Esophagus squamous epithelium (tissue), 4 donors: ENCODE data around the gene CINP.

Experiments
- POLR2A ChIP-seq, 4 donors: fragments of 450-650 bp; IDR thresholded peaks; one replicate each; pipeline ENCODE4 v1.6.1; 2017; ENCODE audit warnings: antibody characterized with exemption in 4 of 4, mild to moderate bottlenecking in 4 of 4, moderate library complexity in 3 of 4
- TF ChIP-seq, protein P1 (sequence below), 6 experiments: fragments of 450-650 bp in 4 of 6; fragments of 200-600 bp in 2 of 6; sonication (generic) in 2 of 6; IDR thresholded peaks; one replicate each; pipeline ENCODE4 v1.5.1; 2016 to 2019; ENCODE audit warnings: antibody characterized with exemption in 6 of 6, mild to moderate bottlenecking in 4 of 6, moderate library complexity in 4 of 6

DNA sequence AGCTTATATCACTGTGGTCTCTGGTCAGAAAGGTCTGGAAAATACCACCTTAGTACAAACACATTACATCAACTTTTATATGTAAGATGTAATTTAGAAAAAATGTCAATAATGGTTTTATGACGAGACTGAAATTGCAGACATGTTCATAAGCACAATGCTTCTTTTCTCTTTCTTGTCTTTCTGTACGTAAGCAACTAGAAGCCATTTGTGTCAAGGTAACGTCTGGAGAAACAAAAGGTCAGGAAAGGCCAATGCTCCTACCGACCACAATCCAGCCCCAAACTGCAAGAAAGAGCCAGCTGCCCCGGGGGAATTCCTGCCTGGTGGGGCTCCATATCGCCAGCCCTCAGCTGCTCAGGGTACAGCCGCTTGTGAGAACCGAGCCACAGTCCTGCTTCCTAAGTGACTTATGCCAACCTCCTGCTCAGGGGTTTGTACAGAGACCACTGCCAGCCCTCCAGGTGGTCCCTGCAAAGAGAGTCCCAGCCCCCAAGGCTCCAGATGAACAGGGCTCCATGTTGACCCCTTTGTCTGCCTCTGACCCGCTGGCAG is 36.8 kb downstream of the CINP start:
- TF ChIP-seq, protein P1, sequence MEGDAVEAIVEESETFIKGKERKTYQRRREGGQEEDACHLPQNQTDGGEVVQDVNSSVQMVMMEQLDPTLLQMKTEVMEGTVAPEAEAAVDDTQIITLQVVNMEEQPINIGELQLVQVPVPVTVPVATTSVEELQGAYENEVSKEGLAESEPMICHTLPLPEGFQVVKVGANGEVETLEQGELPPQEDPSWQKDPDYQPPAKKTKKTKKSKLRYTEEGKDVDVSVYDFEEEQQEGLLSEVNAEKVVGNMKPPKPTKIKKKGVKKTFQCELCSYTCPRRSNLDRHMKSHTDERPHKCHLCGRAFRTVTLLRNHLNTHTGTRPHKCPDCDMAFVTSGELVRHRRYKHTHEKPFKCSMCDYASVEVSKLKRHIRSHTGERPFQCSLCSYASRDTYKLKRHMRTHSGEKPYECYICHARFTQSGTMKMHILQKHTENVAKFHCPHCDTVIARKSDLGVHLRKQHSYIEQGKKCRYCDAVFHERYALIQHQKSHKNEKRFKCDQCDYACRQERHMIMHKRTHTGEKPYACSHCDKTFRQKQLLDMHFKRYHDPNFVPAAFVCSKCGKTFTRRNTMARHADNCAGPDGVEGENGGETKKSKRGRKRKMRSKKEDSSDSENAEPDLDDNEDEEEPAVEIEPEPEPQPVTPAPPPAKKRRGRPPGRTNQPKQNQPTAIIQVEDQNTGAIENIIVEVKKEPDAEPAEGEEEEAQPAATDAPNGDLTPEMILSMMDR (IDR thresholded peaks at IDR 0.05), result no peak
- TF ChIP-seq POLR2A (IDR thresholded peaks at IDR 0.05), result no peak
